ENCODE data around the gene TTC3. TPM values are rescaled to one million over a fixed set of nuclear protein-coding genes. Genes with fewer than 3 reads are reported as not detected.

The TTC3 gene
- polyA plus RNA-seq, 1 donor from 2014 or later = 332 TPM

- TF ChIP-seq POLR2AphosphoS5 (IDR thresholded peaks at IDR 0.05) = no peak
- TF ChIP-seq RAD21 (conservative IDR thresholded peaks at IDR 0.05) = no peak
- no peak for TF ChIP-seq SMC3 (conservative IDR thresholded peaks at IDR 0.05; ENCODE audit: poor library complexity)
- no peak for TF ChIP-seq REST (IDR thresholded peaks at IDR 0.05; ENCODE audit: borderline replicate concordance)
- no peak for TF ChIP-seq MXI1 (conservative IDR thresholded peaks at IDR 0.05; ENCODE audit: poor library complexity, severe bottlenecking)
- TF ChIP-seq EZH2 (IDR thresholded peaks at IDR 0.05; ENCODE audit: borderline replicate concordance, insufficient read depth, low read length, poor library complexity, severe bottlenecking) = no peak
- TF ChIP-seq EP300 (conservative IDR thresholded peaks at IDR 0.05; ENCODE audit: poor library complexity, severe bottlenecking) = no peak
- no peak for TF ChIP-seq CTCF (IDR thresholded peaks at IDR 0.05; ENCODE audit: poor library complexity, severe bottlenecking)
- TF ChIP-seq TAF1 (IDR thresholded peaks at IDR 0.05; ENCODE audit: low read depth) = no peak
- H3K4me3 ChIP-seq (ENCODE audit: low read length) = no peak overlapping the region
- H3K79me2 ChIP-seq (replicated peaks; ENCODE audit: insufficient read depth, low read length) = peaks cover 31% of the 10 kb centered on the region
- H2AFZ ChIP-seq (ENCODE audit: low read depth, low read length) = no peak overlapping the region
- H3F3A ChIP-seq (ENCODE audit: insufficient read depth, low read length, poor library complexity, severe bottlenecking) = no peaks in the 10 kb centered on the region
- no peaks in the 10 kb centered on the region for H4K20me1 ChIP-seq (ENCODE audit: insufficient read depth)
- H3K9me3 ChIP-seq (ENCODE audit: low read length) = no peaks in the 10 kb centered on the region
- H3K36me3 ChIP-seq (ENCODE audit: insufficient read depth, low read length) = peaks cover 4% of the 10 kb centered on the region
- H3K9ac ChIP-seq (ENCODE audit: low read length) = no peak overlapping the region
- H3K9me2 ChIP-seq (ENCODE audit: insufficient read depth, low read length) = no peaks in the 10 kb centered on the region
- no peaks in the 10 kb centered on the region for H3K27me3 ChIP-seq (ENCODE audit: insufficient read depth, low read depth, low read length)
- no peak overlapping the region for H3K4me2 ChIP-seq (ENCODE audit: low read length)
- H3K27ac ChIP-seq (ENCODE audit: low read length) = no peak overlapping the region
Measured at GRCh38 chr21:37243961-37244360, 170.9 kb downstream of the TTC3 start.

- Histone ChIP-seq H3K4me3 (ENCODE audit: low read length) (no peak overlapping the region), H3K36me3 (ENCODE audit: insufficient read depth, low read length) (peaks cover 4% of the 10 kb centered on the region), H2AFZ (ENCODE audit: low read depth, low read length) (no peak overlapping the region), H3K79me2 (replicated peaks; ENCODE audit: insufficient read depth, low read length) (peaks cover 31% of the 10 kb centered on the region), H3K9ac (ENCODE audit: low read length) (no peak overlapping the region), H3K27ac (ENCODE audit: low read length) (no peak overlapping the region), H3F3A (ENCODE audit: insufficient read depth, low read length, poor library complexity, severe bottlenecking) (no peaks in the 10 kb centered on the region), H3K4me2 (ENCODE audit: low read length) (no peak overlapping the region), H3K9me3 (ENCODE audit: low read length) (no peaks in the 10 kb centered on the region), H4K20me1 (ENCODE audit: insufficient read depth) (no peaks in the 10 kb centered on the region), H3K27me3 (ENCODE audit: insufficient read depth, low read depth, low read length) (no peaks in the 10 kb centered on the region), H3K9me2 (ENCODE audit: insufficient read depth, low read length) (no peaks in the 10 kb centered on the region)
- no peak for TF ChIP-seq CTCF (IDR thresholded peaks at IDR 0.05; ENCODE audit: poor library complexity, severe bottlenecking)
- no peak for TF ChIP-seq EP300 (conservative IDR thresholded peaks at IDR 0.05; ENCODE audit: poor library complexity, severe bottlenecking)
- no peak for TF ChIP-seq RAD21 (conservative IDR thresholded peaks at IDR 0.05)
- no peak for TF ChIP-seq MXI1 (conservative IDR thresholded peaks at IDR 0.05; ENCODE audit: poor library complexity, severe bottlenecking)
- TF ChIP-seq EZH2 (IDR thresholded peaks at IDR 0.05; ENCODE audit: borderline replicate concordance, insufficient read depth, low read length, poor library complexity, severe bottlenecking) = no peak
- no peak for TF ChIP-seq SMC3 (conservative IDR thresholded peaks at IDR 0.05; ENCODE audit: poor library complexity)
- TF ChIP-seq TAF1 (IDR thresholded peaks at IDR 0.05; ENCODE audit: low read depth) = no peak
- TF ChIP-seq POLR2AphosphoS5 (IDR thresholded peaks at IDR 0.05) = no peak
- TF ChIP-seq REST (IDR thresholded peaks at IDR 0.05; ENCODE audit: borderline replicate concordance) = no peak
Measured at GRCh38 chr21:37244501-37245095, 171.5 kb downstream of the TTC3 start.

All from neural cell (in vitro differentiated cells).